Measurements from ENCODE around the gene ONECUT3. TPM values are rescaled to one million over a fixed set of nuclear protein-coding genes. Genes with fewer than 3 reads are reported as not detected.

The ONECUT3 gene
- total RNA-seq, 1 experiment from 2014 or later = not detected

DNA sequence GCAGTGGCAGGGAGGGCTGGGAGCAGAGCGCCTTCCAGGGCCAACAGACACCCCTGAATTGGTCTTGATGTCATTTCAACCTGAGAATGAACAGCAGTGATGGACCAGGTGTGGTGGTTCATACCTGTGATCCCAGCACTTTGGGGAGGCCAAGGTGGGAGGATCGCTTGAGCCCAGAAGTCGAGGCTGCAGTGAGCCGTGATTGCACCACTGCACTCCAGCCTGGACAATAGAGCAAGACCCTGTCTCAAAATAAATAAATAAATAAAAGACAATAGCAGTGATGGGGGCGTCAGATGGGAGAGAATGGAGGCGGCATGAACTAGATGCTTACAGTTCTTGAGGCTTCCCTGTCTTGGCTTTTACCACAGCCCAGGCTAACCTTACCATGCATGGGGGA lies 46.1 kb upstream of the ONECUT3 start:
- Histone ChIP-seq H3K9me3 (no peaks in the 10 kb centered on the region), H3K4me3 (ENCODE audit: low read depth, low read length) (no peak overlapping the region), H3K27me3 (replicated peaks; ENCODE audit: control insufficient read depth, insufficient read depth, low read length) (no peaks in the 10 kb centered on the region), H3K36me3 (ENCODE audit: control insufficient read depth, insufficient read depth, low read length) (no peaks in the 10 kb centered on the region), H3K4me1 (no peaks in the 10 kb centered on the region)
- Mint-ChIP-seq H3K27ac (ENCODE audit: unreplicated experiment) (no peak overlapping the region), H3K9me3 (ENCODE audit: unreplicated experiment) (peaks cover 23% of the 10 kb centered on the region), H3K4me3 (ENCODE audit: unreplicated experiment) (no peak overlapping the region), H3K36me3 (ENCODE audit: insufficient read depth, unreplicated experiment) (no peaks in the 10 kb centered on the region), H3K4me1 (ENCODE audit: low read depth, unreplicated experiment) (no peaks in the 10 kb centered on the region), H3K27me3 (ENCODE audit: insufficient read depth, unreplicated experiment) (peaks cover 9% of the 10 kb centered on the region)
- TF ChIP-seq, protein P1, sequence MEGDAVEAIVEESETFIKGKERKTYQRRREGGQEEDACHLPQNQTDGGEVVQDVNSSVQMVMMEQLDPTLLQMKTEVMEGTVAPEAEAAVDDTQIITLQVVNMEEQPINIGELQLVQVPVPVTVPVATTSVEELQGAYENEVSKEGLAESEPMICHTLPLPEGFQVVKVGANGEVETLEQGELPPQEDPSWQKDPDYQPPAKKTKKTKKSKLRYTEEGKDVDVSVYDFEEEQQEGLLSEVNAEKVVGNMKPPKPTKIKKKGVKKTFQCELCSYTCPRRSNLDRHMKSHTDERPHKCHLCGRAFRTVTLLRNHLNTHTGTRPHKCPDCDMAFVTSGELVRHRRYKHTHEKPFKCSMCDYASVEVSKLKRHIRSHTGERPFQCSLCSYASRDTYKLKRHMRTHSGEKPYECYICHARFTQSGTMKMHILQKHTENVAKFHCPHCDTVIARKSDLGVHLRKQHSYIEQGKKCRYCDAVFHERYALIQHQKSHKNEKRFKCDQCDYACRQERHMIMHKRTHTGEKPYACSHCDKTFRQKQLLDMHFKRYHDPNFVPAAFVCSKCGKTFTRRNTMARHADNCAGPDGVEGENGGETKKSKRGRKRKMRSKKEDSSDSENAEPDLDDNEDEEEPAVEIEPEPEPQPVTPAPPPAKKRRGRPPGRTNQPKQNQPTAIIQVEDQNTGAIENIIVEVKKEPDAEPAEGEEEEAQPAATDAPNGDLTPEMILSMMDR (IDR thresholded peaks at IDR 0.05; ENCODE audit: insufficient read depth in 1 of 2, low read depth in 1 of 2, low read length in 1 of 2, severe bottlenecking in 1 of 2, unreplicated experiment in 1 of 2) = no peak
- DNase-seq = no peak
- no TSS peak for BruUV-seq (replicated peaks)
- intact Hi-C loops (cut with micrococcal nuclease; ENCODE audit: unreplicated experiment) = no loop called here
- ChIA-PET CTCF (no interaction called here), POLR2A (no interaction called here)

GRCh38 chr19:1713170-1713569 lies 40.1 kb upstream of the ONECUT3 start:
- ChIA-PET CTCF (interaction anchor here (1.0 kb wide), 1 partner anchor 113 kb away, joined by 3 read pairs; no protein-coding TSS in a partner anchor), POLR2A (no interaction called here)
- H3K27me3 ChIP-seq (replicated peaks; ENCODE audit: control insufficient read depth, insufficient read depth, low read length) = no peaks in the 10 kb centered on the region
- BruUV-seq (replicated peaks) = no TSS peak
- H3K36me3 Mint-ChIP-seq (ENCODE audit: insufficient read depth, unreplicated experiment) = no peaks in the 10 kb centered on the region
- TF ChIP-seq, protein P1 (IDR thresholded peaks at IDR 0.05; ENCODE audit: insufficient read depth in 1 of 2, low read depth in 1 of 2, low read length in 1 of 2, severe bottlenecking in 1 of 2, unreplicated experiment in 1 of 2) = no peak
- intact Hi-C loops (cut with micrococcal nuclease; ENCODE audit: unreplicated experiment) = no loop called here
- peaks cover 13% of the 10 kb centered on the region for H3K9me3 Mint-ChIP-seq (ENCODE audit: unreplicated experiment)
- H3K4me1 ChIP-seq = no peaks in the 10 kb centered on the region
- peaks cover 22% of the 10 kb centered on the region for H3K27me3 Mint-ChIP-seq (ENCODE audit: insufficient read depth, unreplicated experiment)
- DNase-seq = no peak
- no peaks in the 10 kb centered on the region for H3K4me1 Mint-ChIP-seq (ENCODE audit: low read depth, unreplicated experiment)
- H3K9me3 ChIP-seq = no peaks in the 10 kb centered on the region
- H3K36me3 ChIP-seq (ENCODE audit: control insufficient read depth, insufficient read depth, low read length) = no peaks in the 10 kb centered on the region
- H3K27ac Mint-ChIP-seq (ENCODE audit: unreplicated experiment) = no peak overlapping the region
- H3K4me3 Mint-ChIP-seq (ENCODE audit: unreplicated experiment) = no peak overlapping the region
- H3K4me3 ChIP-seq (ENCODE audit: low read depth, low read length) = no peak overlapping the region

DNA sequence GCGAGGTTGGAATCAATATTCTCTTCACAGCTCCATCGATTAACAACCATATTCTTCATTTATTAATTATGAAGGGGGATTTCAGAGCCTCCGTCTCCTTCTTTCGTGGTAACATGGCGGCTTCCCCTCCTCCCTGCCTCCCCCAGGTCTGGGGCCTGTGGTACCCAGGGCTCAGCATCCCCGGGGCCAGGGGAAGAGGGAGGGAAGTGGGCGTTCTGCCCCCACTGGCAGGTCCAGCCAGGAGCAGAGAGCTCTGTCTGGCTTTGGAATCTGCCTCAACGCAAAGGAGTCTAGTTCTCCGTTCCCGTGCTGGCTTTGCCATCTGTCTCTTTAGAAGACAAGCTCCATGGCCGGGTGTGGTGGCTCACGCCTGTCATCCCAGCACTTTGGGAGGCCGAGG lies 37.8 kb upstream of the ONECUT3 start:
- no peaks in the 10 kb centered on the region for H3K4me1 Mint-ChIP-seq (ENCODE audit: low read depth, unreplicated experiment)
- H3K27ac Mint-ChIP-seq (ENCODE audit: unreplicated experiment) = no peak overlapping the region
- no peak for DNase-seq
- Histone ChIP-seq H3K4me1 (no peaks in the 10 kb centered on the region), H3K27me3 (replicated peaks; ENCODE audit: control insufficient read depth, insufficient read depth, low read length) (no peaks in the 10 kb centered on the region), H3K36me3 (ENCODE audit: control insufficient read depth, insufficient read depth, low read length) (no peaks in the 10 kb centered on the region), H3K9me3 (no peaks in the 10 kb centered on the region), H3K4me3 (ENCODE audit: low read depth, low read length) (no peak overlapping the region)
- TF ChIP-seq, protein P1 (IDR thresholded peaks at IDR 0.05; ENCODE audit: insufficient read depth in 1 of 2, low read depth in 1 of 2, low read length in 1 of 2, severe bottlenecking in 1 of 2, unreplicated experiment in 1 of 2) = no peak
- no peaks in the 10 kb centered on the region for H3K36me3 Mint-ChIP-seq (ENCODE audit: insufficient read depth, unreplicated experiment)
- BruUV-seq (replicated peaks) = no TSS peak
- no peak overlapping the region for H3K4me3 Mint-ChIP-seq (ENCODE audit: unreplicated experiment)
- CTCF ChIA-PET = no interaction called here
- intact Hi-C loops (cut with micrococcal nuclease; ENCODE audit: unreplicated experiment) = no loop called here
- peaks cover 14% of the 10 kb centered on the region for H3K9me3 Mint-ChIP-seq (ENCODE audit: unreplicated experiment)
- POLR2A ChIA-PET = no interaction called here
- peaks cover 17% of the 10 kb centered on the region for H3K27me3 Mint-ChIP-seq (ENCODE audit: insufficient read depth, unreplicated experiment)
